HG03571 (cell line): ENCODE data around the gene CDC42BPB.
"Not testable (repeated sequence)": the region's sequence is repeated elsewhere in the genome, so short reads cannot be mapped to it uniquely, and the experiment has no call there.

Source experiments
- ATAC-seq: cut with Tn5 transposase; IDR thresholded peaks from one replicate; pipeline ENCODE4 v1.9.1; 2021; ENCODE audit not compliant: unreplicated experiment

Gene CDC42BPB

GRCh38 chr14:102931580-102932285, 125.6 kb downstream of the CDC42BPB start:
- ATAC-seq = no peak

GRCh38 chr14:102930753-102931579, 126.4 kb downstream of the CDC42BPB start:
- no peak for ATAC-seq

GRCh38 chr14:102930138-102930752, 127.1 kb downstream of the CDC42BPB start:
- no peak for ATAC-seq

GRCh38 chr14:102929241-102930137, 127.9 kb downstream of the CDC42BPB start:
- ATAC-seq = no peak

GRCh38 chr14:102928412-102929240, 128.7 kb downstream of the CDC42BPB start:
- ATAC-seq = no peak

- ATAC-seq = no peak
Observed at GRCh38 chr14:102927878-102928411, 129.4 kb downstream of the CDC42BPB start.

- no peak for ATAC-seq
Observed at GRCh38 chr14:102927346-102927877, 129.9 kb downstream of the CDC42BPB start.

- ATAC-seq = not testable (repeated sequence)
Observed at GRCh38 chr14:102926840-102927239, 130.5 kb downstream of the CDC42BPB start.

GRCh38 chr14:102926104-102926503, 131.2 kb downstream of the CDC42BPB start:
- ATAC-seq = no peak

GRCh38 chr14:102925646-102926045, 131.7 kb downstream of the CDC42BPB start:
- no peak for ATAC-seq

- ATAC-seq = no peak
Observed at GRCh38 chr14:102924632-102925588, 132.4 kb downstream of the CDC42BPB start.

GRCh38 chr14:102923925-102924486, 133.3 kb downstream of the CDC42BPB start:
- ATAC-seq = no peak

GRCh38 chr14:102923201-102923924, 134.0 kb downstream of the CDC42BPB start:
- ATAC-seq = no peak

GRCh38 chr14:102922490-102923200, 134.7 kb downstream of the CDC42BPB start, which contains the start of gene AMN:
Gene AMN, plus strand, starts transcription at chr14:102922663. Its CDS starts 26 bp downstream, at chr14:102922689.
- ATAC-seq = no peak

- ATAC-seq = no peak
Observed at GRCh38 chr14:102920998-102921304, 136.4 kb downstream of the CDC42BPB start.

GRCh38 chr14:102920273-102920997, 136.9 kb downstream of the CDC42BPB start:
- no peak for ATAC-seq
